ENCODE results near the gene WWOX. TPM values are rescaled to one million over a fixed set of nuclear protein-coding genes. Genes with fewer than 3 reads are reported as not detected.

WWOX gene
- total and polyA plus RNA-seq, 2 donors (not counting 3 experiments of a cell fraction or from before 2014, with no cell fraction given) = 6.2 to 12.5 TPM

GRCh38 chr16:79183571-79183970 is 1084.1 kb downstream of the WWOX start:
- dilution Hi-C loops (cut with MboI; ENCODE audit: extremely low pct_ligation_motif_present, low sequenced_read_pairs) (no loop called here), intact Hi-C loops (cut with micrococcal nuclease) (no loop called here)
- Histone ChIP-seq H3K9me1 (replicated peaks; ENCODE audit: control insufficient read depth, extremely low read depth, insufficient read depth, low read length) (no peaks in the 10 kb centered on the region), H2AFZ (ENCODE audit: low read depth, low read length) (no peak overlapping the region), H3K79me2 (ENCODE audit: control insufficient read depth, insufficient read depth, low read length) (no peaks in the 10 kb centered on the region), H3K27me3 (ENCODE audit: control insufficient read depth in 2 of 2, insufficient read depth in 2 of 2, low read length in 2 of 2) (no peaks in the 10 kb centered on the region), H4K20me1 (replicated peaks; ENCODE audit: control insufficient read depth, extremely low read depth, insufficient read depth, low read length) (no peaks in the 10 kb centered on the region), H3K4me1 (ENCODE audit: control insufficient read depth, extremely low read depth, insufficient read depth, low read length) (no peaks in the 10 kb centered on the region), H3K4me3 (replicated peaks in 1 of 3; ENCODE audit: insufficient read depth in 1 of 3, low read depth in 1 of 3, low read length in 3 of 3) (no peak overlapping the region), H3K27ac (ENCODE audit: insufficient read depth, low read depth, low read length) (no peak overlapping the region), H3K36me3 (ENCODE audit: control insufficient read depth in 2 of 2, extremely low read depth in 1 of 2, insufficient read depth in 2 of 2, low read length in 2 of 2) (no peaks in the 10 kb centered on the region), H3K9me3 (replicated peaks; ENCODE audit: control insufficient read depth, insufficient read depth, low read length) (peaks cover 10% of the 10 kb centered on the region), H3K4me2 (ENCODE audit: insufficient read depth, low read length) (no peak overlapping the region), H3K9ac (replicated peaks; ENCODE audit: extremely low read depth, insufficient read depth, low read length) (no peak overlapping the region)
- TF ChIP-seq POLR2AphosphoS5 (IDR thresholded peaks at IDR 0.05; ENCODE audit: insufficient read depth, low read depth, low read length) = no peak
- no peak for TF ChIP-seq GATA2 (IDR thresholded peaks at IDR 0.05; ENCODE audit: insufficient read depth, insufficient read length, low read depth, low read length)
- TF ChIP-seq JUN (IDR thresholded peaks at IDR 0.05; ENCODE audit: borderline replicate concordance, insufficient read depth, insufficient read length, low read depth) = no peak
- TF ChIP-seq POLR2A (IDR thresholded peaks at IDR 0.05; ENCODE audit: low read depth, low read length) = no peak
- TF ChIP-seq CTCF (IDR thresholded peaks at IDR 0.05; ENCODE audit: extremely low read depth in 1 of 2, insufficient read depth in 1 of 2, low read depth in 1 of 2, low read length in 2 of 2) = no peak
- no peak for TF ChIP-seq MYC (IDR thresholded peaks at IDR 0.05; ENCODE audit: low read depth, low read length)
- TF ChIP-seq MAX (IDR thresholded peaks at IDR 0.05; ENCODE audit: insufficient read depth, insufficient read length) = no peak
- TF ChIP-seq FOS (IDR thresholded peaks at IDR 0.05; ENCODE audit: borderline replicate concordance, insufficient read depth, low read length) = no peak
- FAIRE-seq = no peak
- no peak for DNase-seq (ENCODE audit: low read depth, low spot score)
- POLR2A ChIA-PET = no interaction called here
- CTCF ChIA-PET = no interaction called here
- BruUV-seq (replicated peaks) = no TSS peak
